ENCODE measurements around the gene APOO. TPM values are rescaled to one million over a fixed set of nuclear protein-coding genes. Genes with fewer than 3 reads are reported as not detected.

Gene APOO
- total and polyA plus RNA-seq, 11 donors: 41.0 to 113 (median 92.2) TPM

DNA sequence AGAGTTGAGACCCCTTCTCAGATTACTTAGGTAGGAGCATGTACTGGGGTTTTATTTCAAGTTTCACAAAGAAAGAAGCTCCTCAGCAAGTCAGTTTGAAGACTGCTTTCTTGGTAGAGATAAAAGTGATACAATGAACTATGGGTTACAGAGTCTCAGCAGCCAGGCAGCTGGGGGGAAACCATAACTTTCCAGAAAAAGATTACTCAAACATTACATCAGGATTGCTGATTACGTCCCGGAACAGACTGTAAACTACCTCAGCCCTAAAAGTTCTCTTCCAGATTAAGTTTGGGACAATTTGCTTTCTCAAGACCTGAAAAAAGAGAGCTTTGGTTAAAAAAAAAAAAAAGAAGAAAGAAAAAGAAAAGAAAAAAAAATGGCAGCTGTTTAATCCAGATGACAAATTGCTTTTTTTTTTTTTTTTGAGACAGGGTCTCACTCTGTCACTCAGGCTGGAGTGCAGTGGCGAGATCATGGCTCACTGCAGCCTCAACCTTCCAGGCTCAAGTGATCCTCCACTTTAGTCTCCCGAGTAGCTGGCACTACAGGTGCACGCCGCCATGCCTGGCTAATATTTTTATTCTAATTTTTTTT, 108.2 kb downstream of the APOO start:
- no peaks in the 10 kb centered on the region for H3K36me3 ChIP-seq
- no peak for DNase-seq
- ATAC-seq: no peak
- H3K4me1 ChIP-seq: peaks cover 0 to 18% (median 2%) of the 10 kb centered on the region in 12 donors
- 70 to 77% (median 74%) methylated on average over 6 of the region's 6 CpGs for WGBS, 4 donors
- H3K9me3 ChIP-seq: no peaks in the 10 kb centered on the region
- no peak overlapping the region for H3K27ac ChIP-seq
- peaks cover 0 to 4% (median 0%) of the 10 kb centered on the region in 9 donors for H3K27me3 ChIP-seq
- H3K4me3 ChIP-seq: no peak overlapping the region
- intact Hi-C loops (cut with DNase I): loop anchor here in 2 of 10 donors (10.0 kb wide), 1 partner anchor 55 kb away; no protein-coding TSS in a partner anchor
- TF ChIP-seq, protein P1, sequence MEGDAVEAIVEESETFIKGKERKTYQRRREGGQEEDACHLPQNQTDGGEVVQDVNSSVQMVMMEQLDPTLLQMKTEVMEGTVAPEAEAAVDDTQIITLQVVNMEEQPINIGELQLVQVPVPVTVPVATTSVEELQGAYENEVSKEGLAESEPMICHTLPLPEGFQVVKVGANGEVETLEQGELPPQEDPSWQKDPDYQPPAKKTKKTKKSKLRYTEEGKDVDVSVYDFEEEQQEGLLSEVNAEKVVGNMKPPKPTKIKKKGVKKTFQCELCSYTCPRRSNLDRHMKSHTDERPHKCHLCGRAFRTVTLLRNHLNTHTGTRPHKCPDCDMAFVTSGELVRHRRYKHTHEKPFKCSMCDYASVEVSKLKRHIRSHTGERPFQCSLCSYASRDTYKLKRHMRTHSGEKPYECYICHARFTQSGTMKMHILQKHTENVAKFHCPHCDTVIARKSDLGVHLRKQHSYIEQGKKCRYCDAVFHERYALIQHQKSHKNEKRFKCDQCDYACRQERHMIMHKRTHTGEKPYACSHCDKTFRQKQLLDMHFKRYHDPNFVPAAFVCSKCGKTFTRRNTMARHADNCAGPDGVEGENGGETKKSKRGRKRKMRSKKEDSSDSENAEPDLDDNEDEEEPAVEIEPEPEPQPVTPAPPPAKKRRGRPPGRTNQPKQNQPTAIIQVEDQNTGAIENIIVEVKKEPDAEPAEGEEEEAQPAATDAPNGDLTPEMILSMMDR (IDR thresholded peaks at IDR 0.05): no peak
- no peak for TF ChIP-seq POLR2A (IDR thresholded peaks at IDR 0.05)

DNA sequence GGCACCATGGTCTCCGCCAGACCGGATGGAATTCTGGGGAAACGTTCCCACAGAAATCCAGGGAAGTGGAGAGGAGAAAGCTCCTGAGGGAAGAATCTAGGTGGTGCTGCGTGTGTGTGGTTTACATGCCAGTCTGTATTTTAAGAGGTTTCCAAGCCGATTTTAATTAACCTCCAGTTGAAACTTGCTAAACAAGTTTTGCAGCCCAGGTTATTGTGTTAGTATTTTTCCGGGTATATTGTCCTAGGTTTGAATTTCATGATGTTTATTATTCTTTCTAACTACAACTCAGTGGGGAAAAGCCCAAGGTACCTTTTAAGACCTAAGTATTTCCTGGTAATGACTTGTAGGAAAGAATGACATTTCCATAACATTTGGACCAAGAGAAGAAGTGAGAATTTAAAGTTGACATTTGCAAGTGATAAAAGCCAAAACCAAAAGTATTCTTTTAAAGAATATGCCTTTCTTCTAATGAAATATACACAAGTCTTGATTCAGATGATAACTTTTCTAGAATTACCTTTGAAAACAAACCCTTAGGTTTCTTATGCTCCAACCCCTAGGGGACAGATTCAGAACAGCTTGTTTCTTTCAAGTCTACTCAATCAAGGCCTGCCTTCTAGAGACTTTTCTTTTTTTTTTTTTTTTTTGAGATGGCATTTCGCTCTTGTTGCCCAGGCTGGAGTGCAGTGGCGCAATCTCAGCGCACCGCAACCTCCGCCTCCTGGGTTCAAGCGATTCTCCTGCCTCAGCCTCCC, 110.2 kb downstream of the APOO start:
- ATAC-seq (no peak), DNase-seq (no peak)
- Histone ChIP-seq H3K36me3 (no peaks in the 10 kb centered on the region), H3K4me3 (no peak overlapping the region), H3K4me1 (peaks cover 0 to 10% (median 0%) of the 10 kb centered on the region in 12 donors), H3K27ac (peak overlapping the region in 8 of 12 donors; percentile 13 to 66 (median 47)), H3K9me3 (no peaks in the 10 kb centered on the region), H3K27me3 (peaks cover 0 to 4% (median 0%) of the 10 kb centered on the region in 9 donors)
- 80 to 83% (median 82%) methylated on average over 12 of the region's 12 CpGs for WGBS, 4 donors
- TF ChIP-seq POLR2A (IDR thresholded peaks at IDR 0.05): no peak
- TF ChIP-seq, protein P1 (IDR thresholded peaks at IDR 0.05): peak in 1 of 12 donors; percentile 7
- intact Hi-C loops (cut with DNase I): no loop called here

DNA sequence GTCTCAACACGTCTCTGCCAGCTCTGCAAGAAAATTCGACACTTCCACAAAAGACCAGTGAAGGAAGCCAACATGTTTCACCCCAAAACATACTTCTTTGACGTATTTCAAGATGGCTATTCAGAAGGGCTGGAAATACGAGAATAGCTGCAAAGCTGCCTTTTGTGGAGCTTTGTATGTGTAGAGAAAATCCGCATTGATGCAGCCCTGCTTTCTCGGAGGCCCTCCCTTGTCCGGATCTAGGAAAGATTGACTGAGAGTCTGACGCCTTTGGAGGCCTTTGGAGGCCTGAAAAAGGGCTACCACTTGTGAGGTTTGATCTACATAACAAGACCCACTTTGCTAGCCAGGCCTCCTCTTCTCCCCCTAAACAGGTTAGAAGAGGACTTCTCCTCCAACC, 112.5 kb downstream of the APOO start:
- no peak for ATAC-seq
- 81 to 87% (median 84%) methylated on average over 8 of the region's 8 CpGs for WGBS, 4 donors

More for the DNA sequence above, 112.5 kb downstream of the APOO start:
- intact Hi-C loops (cut with DNase I): no loop called here
- H3K9me3 ChIP-seq: no peaks in the 10 kb centered on the region
- TF ChIP-seq, protein P1 (IDR thresholded peaks at IDR 0.05): no peak
- TF ChIP-seq POLR2A (IDR thresholded peaks at IDR 0.05): no peak
- no peaks in the 10 kb centered on the region for H3K36me3 ChIP-seq
- no peak for DNase-seq
- peaks cover 0 to 4% (median 0%) of the 10 kb centered on the region in 9 donors for H3K27me3 ChIP-seq
- H3K27ac ChIP-seq: no peak overlapping the region
- H3K4me3 ChIP-seq: no peak overlapping the region
- H3K4me1 ChIP-seq: peaks cover 0 to 7% (median 0%) of the 10 kb centered on the region in 12 donors
